ENCODE results near the gene BIRC3.

BIRC3 gene

GRCh38 chr11:102305352-102306047, 11.8 kb upstream of the BIRC3 start:
- DNase-seq (ENCODE audit: low read depth) = no peak
- in situ Hi-C loops (cut with HindIII; ENCODE audit: low sequenced_read_pairs) = no loop called here
- no peak overlapping the region for H3K4me3 ChIP-seq (ENCODE audit: low read depth, low read length)
- no peak for TF ChIP-seq CTCF (IDR thresholded peaks at IDR 0.05; ENCODE audit: low read depth, low read length, missing control alignments)

GRCh38 chr11:102306048-102306597, 11.2 kb upstream of the BIRC3 start:
- in situ Hi-C loops (cut with HindIII; ENCODE audit: low sequenced_read_pairs) = no loop called here
- no peak for DNase-seq (ENCODE audit: low read depth)
- no peak for TF ChIP-seq CTCF (IDR thresholded peaks at IDR 0.05; ENCODE audit: low read depth, low read length, missing control alignments)
- no peak overlapping the region for H3K4me3 ChIP-seq (ENCODE audit: low read depth, low read length)

GRCh38 chr11:102306817-102307726, 10.2 kb upstream of the BIRC3 start:
- in situ Hi-C loops (cut with HindIII; ENCODE audit: low sequenced_read_pairs) = no loop called here
- H3K4me3 ChIP-seq (ENCODE audit: low read depth, low read length) = no peak overlapping the region
- no peak for DNase-seq (ENCODE audit: low read depth)
- no peak for TF ChIP-seq CTCF (IDR thresholded peaks at IDR 0.05; ENCODE audit: low read depth, low read length, missing control alignments)

GRCh38 chr11:102307727-102308038, 9.6 kb upstream of the BIRC3 start:
- no peak for DNase-seq (ENCODE audit: low read depth)
- in situ Hi-C loops (cut with HindIII; ENCODE audit: low sequenced_read_pairs) = no loop called here
- no peak for TF ChIP-seq CTCF (IDR thresholded peaks at IDR 0.05; ENCODE audit: low read depth, low read length, missing control alignments)
- no peak overlapping the region for H3K4me3 ChIP-seq (ENCODE audit: low read depth, low read length)

DNA sequence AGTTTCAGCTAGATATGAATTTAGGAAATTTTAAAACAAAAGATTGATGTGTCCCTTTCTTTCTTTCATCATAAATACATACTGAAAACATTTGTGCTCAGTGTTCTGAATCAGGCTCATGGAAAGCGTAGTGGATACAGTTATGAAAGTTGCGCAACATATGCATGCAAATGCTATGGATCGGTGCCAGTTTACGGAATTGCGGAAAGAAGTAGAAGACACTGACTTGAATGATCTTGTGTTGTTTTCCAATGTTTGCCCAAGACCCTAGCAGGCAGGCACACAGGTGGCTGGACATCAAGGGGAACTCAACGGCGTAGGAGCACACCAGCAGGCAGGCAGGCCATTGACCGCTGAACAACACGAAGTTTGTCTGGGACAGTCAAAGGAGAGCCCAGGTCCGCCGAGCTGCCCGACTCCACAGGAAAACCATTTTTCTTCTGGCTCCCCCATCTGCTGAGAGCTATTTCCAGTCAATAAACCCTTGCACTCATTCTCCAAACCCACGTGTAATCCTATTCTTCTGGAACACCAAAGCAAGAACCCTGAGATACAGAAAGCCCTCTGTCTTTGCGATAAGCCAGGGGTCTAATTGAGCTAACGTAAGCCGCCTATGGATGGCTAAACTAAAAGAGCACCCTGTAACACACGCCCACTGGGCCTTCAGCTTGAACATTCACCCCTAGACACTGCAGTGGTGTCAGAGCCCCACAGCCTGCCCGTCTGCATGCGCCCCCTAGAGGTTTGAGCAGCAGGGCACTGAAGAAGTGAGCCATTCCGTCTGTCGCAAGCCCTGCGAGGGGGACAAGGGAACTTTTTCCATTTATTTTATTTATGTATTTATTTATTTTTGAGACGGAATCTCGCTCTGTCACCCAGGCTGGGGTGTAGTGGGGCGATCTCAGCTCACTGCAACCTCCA, 7.4 kb upstream of the BIRC3 start:
- in situ Hi-C loops (cut with HindIII; ENCODE audit: low sequenced_read_pairs) = no loop called here
- no peak for DNase-seq (ENCODE audit: low read depth)

More for the DNA sequence above, 7.4 kb upstream of the BIRC3 start:
- no peak for TF ChIP-seq CTCF (IDR thresholded peaks at IDR 0.05; ENCODE audit: low read depth, low read length, missing control alignments)
- H3K4me3 ChIP-seq (ENCODE audit: low read depth, low read length) = no peak overlapping the region

Data from astrocyte of the cerebellum (primary cell).